Activated T-cell treated with anti-CD3 and anti-CD28 coated beads for 48 hours (primary cell): ENCODE data around the gene PRDM2.

ENCODE experiments used
- DNase-seq: peaks from one replicate; pipeline ENCODE4 v3.0.0-alpha.2; 2020; ENCODE audit warnings: low read depth

PRDM2 gene

DNA sequence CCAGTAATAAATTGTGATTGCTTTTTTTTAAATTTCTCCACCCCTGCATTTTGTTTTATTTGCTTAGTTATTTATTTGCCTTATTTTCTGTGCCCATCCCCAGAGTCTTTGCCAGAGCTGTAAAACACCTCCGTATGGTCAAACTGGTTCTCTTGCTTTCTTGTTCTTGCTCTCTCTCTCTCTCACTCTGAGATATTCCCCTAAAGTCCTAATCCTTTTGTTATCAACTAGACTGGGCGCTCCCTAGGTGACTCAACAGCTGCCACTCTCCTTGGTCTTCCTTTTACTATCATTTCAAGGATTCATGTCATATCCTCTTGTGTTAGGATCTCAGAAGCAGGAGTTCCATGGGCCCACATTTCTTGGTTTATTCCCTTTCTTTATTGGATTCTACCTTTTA lies 160.0 kb downstream of the PRDM2 start:
- no peak for DNase-seq

DNA sequence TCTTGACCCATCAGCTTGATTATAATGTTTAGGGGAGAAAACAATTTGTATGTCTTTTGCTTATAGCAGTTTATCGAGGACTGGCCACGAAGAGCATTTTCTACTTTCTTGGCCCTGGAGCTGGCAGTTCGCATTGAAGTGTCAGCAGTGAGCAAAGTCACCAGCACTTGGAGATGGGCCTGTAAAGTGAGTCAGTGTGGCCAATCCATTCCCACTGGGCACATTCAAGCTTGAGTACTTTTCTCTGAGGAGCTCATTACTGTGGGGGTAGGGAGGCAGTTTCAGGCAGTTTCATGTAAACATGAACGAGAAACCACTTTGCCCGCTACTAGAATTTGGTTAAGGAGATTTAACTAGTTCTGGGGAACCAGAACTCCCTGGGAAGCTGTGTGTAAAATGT lies 164.8 kb downstream of the PRDM2 start:
- DNase-seq, result no peak

DNA sequence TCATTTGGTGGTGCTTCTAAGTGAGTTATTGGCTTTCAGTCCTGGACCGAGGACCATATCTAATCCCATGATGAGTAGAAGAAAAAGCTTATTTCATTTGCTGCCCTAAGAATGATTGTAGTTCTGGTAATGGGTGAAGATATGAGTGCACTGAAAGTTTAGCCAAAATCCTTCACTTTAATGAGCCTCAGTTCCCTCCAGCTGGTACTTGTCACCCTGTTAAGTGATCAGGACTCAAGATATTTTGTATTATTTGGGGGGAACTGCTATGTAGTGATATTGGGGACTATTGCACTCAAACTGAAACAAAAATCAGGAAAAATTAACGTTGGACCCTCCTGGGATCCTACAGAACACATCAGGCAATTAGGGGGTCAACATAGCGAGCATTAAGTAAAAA lies 165.9 kb downstream of the PRDM2 start:
- DNase-seq, result no peak

DNA sequence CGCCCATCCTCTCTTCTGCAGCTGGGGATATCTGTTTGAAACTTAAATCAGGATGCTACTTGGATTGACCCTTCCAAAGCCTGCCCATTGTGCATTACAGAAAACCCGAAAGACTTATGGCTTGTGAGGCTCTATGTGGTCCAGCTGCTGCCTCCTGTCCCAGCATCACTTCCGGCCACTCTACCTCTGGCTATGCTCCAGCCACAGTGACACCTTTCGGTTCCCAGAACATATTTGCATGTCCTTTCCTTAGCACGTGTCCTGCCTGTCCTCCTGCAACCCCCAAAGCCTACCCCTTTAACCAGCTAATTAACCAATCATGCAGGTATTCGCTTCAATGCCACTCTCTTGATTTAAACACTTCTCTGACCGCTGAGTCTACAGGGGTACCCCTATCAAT lies 167.6 kb downstream of the PRDM2 start:
- DNase-seq, result no peak

DNA sequence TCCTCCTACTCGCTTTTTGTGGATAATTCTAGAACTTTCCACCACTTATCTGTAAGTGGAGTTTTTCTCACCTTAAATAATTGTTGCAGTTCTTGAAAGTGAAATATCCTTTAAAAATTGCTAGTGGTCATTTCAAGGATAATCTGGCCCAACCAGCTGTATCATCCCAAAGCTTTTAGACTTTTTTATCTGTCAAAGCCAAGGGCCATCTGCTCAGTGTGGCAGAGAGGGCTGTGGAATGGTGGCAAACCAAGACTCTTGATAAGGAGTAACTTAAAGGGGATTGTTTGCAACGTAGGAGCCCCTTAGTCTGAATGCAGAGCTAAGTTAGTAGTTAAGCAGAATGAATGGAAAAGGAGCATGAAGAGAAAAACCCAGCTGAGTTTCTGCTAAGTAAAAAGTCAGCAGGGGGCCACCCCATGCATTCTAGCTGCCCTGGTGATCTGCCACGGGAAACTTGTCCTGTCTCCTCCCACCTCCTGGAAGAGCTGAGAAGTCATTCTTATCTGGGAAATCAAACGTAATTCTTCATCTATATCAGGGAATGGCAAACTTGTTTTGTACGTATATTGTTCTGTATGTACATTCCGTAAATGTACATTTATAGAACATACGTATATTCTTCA lies 169.3 kb downstream of the PRDM2 start:
- no peak for DNase-seq

DNA sequence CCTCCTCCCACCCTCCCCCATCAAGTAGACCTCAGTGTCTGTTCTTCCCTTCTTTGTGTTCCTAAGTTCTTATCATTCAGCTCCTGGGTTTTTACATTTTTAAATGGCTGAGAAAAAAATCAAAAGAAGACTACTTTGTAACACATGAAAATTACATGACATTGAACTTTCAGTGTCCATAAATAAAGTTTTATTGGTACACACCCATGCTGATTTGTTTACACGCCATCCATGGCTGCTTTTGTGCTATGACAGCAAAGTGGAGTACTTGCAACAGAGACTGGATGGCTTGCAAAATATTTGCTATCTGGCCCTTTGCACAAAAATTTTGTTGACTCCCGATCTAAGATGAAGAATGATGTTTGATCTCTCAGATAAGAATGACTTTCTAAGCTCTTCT lies 171.4 kb downstream of the PRDM2 start:
- DNase-seq, result no peak

DNA sequence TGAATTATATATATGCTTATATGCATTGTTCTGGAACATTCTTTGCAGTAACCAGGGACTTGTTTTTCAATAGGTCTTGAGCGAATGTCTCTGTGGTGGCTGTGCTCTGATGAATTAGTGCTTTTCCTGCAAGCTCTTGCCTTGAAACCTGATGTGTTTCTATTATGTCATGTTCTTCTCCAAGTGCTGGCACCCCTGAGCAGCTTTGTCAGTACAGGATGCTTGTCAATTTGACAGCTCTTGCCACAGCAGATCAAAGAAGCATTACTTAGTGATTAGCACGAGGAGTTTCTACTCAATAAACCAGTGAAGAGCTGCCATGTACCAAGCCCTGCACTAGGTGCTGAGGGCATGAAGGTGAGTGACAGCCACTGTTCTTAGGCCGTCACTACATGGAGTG lies 171.9 kb downstream of the PRDM2 start:
- DNase-seq, result no peak

DNA sequence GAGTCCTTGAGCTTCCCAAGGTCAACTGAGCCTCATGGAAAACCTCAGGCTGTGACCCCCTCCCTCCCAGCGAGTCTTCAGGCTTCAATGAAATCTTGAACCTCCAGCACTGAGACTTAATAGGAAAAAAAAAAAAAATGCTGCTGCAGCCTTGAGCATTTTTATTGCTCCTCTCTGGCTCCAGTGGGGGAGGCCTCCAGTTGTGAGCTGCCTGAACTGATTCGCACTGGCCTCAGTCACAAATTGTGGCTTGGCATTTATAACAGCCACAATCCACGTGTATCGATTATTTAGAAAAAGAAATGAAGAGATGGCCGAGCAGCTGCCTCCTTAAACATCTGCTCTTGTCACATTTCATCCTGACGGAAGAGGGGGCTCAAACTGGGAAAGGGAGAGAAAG lies 173.0 kb downstream of the PRDM2 start:
- no peak for DNase-seq
